ENCODE data around the gene KLHL29.

KLHL29 gene

DNA sequence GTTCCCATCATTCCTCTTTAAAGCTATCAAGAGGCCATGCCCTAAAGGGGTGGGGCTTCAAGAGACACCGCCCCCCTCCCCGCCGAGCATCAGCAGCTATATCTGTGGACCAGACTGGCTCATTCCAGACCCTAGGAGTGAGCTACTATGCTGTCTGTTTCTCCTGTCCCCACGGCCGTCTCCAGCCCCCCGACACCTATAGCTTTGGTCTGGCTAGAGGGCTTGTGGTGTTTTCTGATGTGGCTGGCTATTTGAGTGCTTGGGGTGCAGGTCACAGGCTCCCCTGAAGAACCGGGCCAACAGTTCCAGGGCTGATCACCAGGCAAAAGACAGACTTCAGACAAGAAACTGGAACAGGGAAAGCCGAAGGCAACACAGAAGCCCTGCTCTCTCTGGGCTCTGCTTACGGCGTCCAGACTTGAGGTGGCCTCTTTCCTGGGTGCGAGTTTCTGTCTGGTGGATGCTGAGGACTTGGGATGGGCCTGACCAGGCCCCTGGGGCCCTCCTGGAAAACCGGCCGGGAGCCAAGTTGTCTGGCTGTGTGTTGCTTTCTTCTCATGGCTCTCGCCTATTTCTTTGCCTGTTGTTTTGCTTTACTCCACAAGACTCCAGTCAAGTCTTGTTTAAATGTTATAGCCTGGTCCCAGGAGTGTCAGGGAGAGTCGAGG is 83.6 kb downstream of the KLHL29 start:
- no peaks in the 10 kb centered on the region for H3K4me1 ChIP-seq (ENCODE audit: control insufficient read depth, low read length)
- no peaks in the 10 kb centered on the region for H4K20me1 ChIP-seq (ENCODE audit: control insufficient read depth, insufficient read depth, low read depth, low read length)
- H3K9me2 ChIP-seq (replicated peaks; ENCODE audit: control insufficient read depth, low read length): no peaks in the 10 kb centered on the region
- no peak overlapping the region for H3K4me2 ChIP-seq (ENCODE audit: low read length)
- no peaks in the 10 kb centered on the region for H3K27me3 ChIP-seq (ENCODE audit: control insufficient read depth, low read length)
- H3K27ac ChIP-seq (ENCODE audit: low read depth, low read length): no peak overlapping the region
- no peak for TF ChIP-seq EZH2phosphoT487 (IDR thresholded peaks at IDR 0.05; ENCODE audit: borderline replicate concordance, low read length)
- TF ChIP-seq, protein P1, sequence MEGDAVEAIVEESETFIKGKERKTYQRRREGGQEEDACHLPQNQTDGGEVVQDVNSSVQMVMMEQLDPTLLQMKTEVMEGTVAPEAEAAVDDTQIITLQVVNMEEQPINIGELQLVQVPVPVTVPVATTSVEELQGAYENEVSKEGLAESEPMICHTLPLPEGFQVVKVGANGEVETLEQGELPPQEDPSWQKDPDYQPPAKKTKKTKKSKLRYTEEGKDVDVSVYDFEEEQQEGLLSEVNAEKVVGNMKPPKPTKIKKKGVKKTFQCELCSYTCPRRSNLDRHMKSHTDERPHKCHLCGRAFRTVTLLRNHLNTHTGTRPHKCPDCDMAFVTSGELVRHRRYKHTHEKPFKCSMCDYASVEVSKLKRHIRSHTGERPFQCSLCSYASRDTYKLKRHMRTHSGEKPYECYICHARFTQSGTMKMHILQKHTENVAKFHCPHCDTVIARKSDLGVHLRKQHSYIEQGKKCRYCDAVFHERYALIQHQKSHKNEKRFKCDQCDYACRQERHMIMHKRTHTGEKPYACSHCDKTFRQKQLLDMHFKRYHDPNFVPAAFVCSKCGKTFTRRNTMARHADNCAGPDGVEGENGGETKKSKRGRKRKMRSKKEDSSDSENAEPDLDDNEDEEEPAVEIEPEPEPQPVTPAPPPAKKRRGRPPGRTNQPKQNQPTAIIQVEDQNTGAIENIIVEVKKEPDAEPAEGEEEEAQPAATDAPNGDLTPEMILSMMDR (IDR thresholded peaks at IDR 0.05; ENCODE audit: low read depth, low read length, poor library complexity, severe bottlenecking): no peak
- no peaks in the 10 kb centered on the region for H3K9me3 ChIP-seq (ENCODE audit: control insufficient read depth, insufficient read depth, low read length)
- H3F3A ChIP-seq (ENCODE audit: control insufficient read depth, insufficient read depth): no peaks in the 10 kb centered on the region
- no peak overlapping the region for H3K4me3 ChIP-seq (ENCODE audit: low read length)
- no peaks in the 10 kb centered on the region for H3K36me3 ChIP-seq (ENCODE audit: control insufficient read depth, low read length)
- H3K79me2 ChIP-seq (ENCODE audit: control insufficient read depth, low read length): no peaks in the 10 kb centered on the region

DNA sequence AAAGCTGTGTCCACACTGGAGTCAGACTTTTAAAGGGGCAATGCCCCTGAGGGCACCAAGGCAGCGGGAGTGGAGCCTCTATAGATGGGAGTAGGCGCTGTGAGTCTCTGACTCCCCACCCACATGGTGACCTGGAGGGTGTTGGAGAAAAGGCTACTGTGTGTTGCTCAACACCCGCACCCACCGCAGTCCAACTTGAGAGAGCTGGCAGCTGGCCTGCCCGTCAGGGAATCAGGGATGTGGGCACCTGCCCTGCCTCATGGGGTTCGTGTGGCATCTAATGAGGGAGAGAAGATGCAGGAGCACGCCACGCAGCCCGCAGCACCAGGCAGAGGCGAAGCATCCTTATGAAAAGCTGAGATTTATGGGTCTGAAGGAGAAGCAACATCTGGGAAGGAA is 84.2 kb downstream of the KLHL29 start:
- Histone ChIP-seq H3K9me2 (replicated peaks; ENCODE audit: control insufficient read depth, low read length) (no peaks in the 10 kb centered on the region), H3K4me2 (ENCODE audit: low read length) (no peak overlapping the region), H3K4me1 (ENCODE audit: control insufficient read depth, low read length) (no peaks in the 10 kb centered on the region), H3F3A (ENCODE audit: control insufficient read depth, insufficient read depth) (no peaks in the 10 kb centered on the region), H3K79me2 (ENCODE audit: control insufficient read depth, low read length) (no peaks in the 10 kb centered on the region), H3K27me3 (ENCODE audit: control insufficient read depth, low read length) (no peaks in the 10 kb centered on the region), H3K9me3 (ENCODE audit: control insufficient read depth, insufficient read depth, low read length) (no peaks in the 10 kb centered on the region), H3K36me3 (ENCODE audit: control insufficient read depth, low read length) (no peaks in the 10 kb centered on the region), H3K4me3 (ENCODE audit: low read length) (no peak overlapping the region), H3K27ac (ENCODE audit: low read depth, low read length) (no peak overlapping the region), H4K20me1 (ENCODE audit: control insufficient read depth, insufficient read depth, low read depth, low read length) (no peaks in the 10 kb centered on the region)
- TF ChIP-seq EZH2phosphoT487 (IDR thresholded peaks at IDR 0.05; ENCODE audit: borderline replicate concordance, low read length): no peak
- TF ChIP-seq, protein P1 (IDR thresholded peaks at IDR 0.05; ENCODE audit: low read depth, low read length, poor library complexity, severe bottlenecking): no peak

DNA sequence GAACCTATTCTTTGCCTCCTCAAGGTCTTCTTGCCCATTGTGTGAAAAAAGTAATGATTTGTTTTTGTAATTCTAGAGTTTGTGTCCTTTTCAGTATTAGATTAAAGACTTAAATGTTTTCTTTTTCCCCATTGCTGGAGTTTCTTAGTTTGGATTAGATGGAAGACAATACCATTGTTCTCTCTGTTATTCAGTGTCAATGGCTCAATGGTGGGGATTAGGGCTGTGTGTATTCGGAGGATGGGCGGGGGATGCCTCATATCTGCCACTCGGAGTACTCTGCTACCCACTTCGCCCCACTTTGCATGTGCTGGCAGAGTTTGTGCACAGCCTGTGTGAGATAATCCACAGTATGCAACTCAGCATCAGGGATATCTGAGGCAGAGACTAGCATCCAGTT is 90.1 kb downstream of the KLHL29 start:
- Histone ChIP-seq H3K9me2 (replicated peaks; ENCODE audit: control insufficient read depth, low read length) (no peaks in the 10 kb centered on the region), H3K9me3 (ENCODE audit: control insufficient read depth, insufficient read depth, low read length) (no peaks in the 10 kb centered on the region), H3K79me2 (ENCODE audit: control insufficient read depth, low read length) (no peaks in the 10 kb centered on the region), H3K4me1 (ENCODE audit: control insufficient read depth, low read length) (no peaks in the 10 kb centered on the region), H4K20me1 (ENCODE audit: control insufficient read depth, insufficient read depth, low read depth, low read length) (no peaks in the 10 kb centered on the region), H3K4me3 (ENCODE audit: low read length) (no peak overlapping the region), H3F3A (ENCODE audit: control insufficient read depth, insufficient read depth) (no peaks in the 10 kb centered on the region), H3K27me3 (ENCODE audit: control insufficient read depth, low read length) (no peaks in the 10 kb centered on the region), H3K4me2 (ENCODE audit: low read length) (no peak overlapping the region), H3K36me3 (ENCODE audit: control insufficient read depth, low read length) (no peaks in the 10 kb centered on the region), H3K27ac (ENCODE audit: low read depth, low read length) (no peak overlapping the region)
- TF ChIP-seq, protein P1 (IDR thresholded peaks at IDR 0.05; ENCODE audit: low read depth, low read length, poor library complexity, severe bottlenecking): no peak
- TF ChIP-seq EZH2phosphoT487 (IDR thresholded peaks at IDR 0.05; ENCODE audit: borderline replicate concordance, low read length): no peak
